HepG2 (cell line): ENCODE data around the gene NCOA7. TPM values are rescaled to one million over a fixed set of nuclear protein-coding genes. Genes with fewer than 3 reads are reported as not detected.

Experiments
- ATAC-seq: fragments of 200-7000 bp; cut with Tn5 transposase; 3 replicates; pipeline ENCODE4 v1.9.1; 2020; ENCODE audit warnings: mild to moderate bottlenecking, moderate library complexity
- BruUV-seq: library from RNA; stranded (reverse); fragments of 400-500 nt; replicated peaks from 2 replicates; lab custom pipeline; 2021; lab: Mats Ljungman, UMichigan
- CTCF ChIA-PET: fragments of 300-600 bp; formaldehyde crosslinking; extraction: SDS; loops from one replicate; lab custom pipeline; 2021; ENCODE audit warnings: low total read pairs, inconsistent platforms, low intra/inter-chr PET ratio; lab: Yijun Ruan, JAX
- POLR2A ChIA-PET: fragments of 350-600 bp; sonication (Branson Sonifier 250); formaldehyde crosslinking; loops from one replicate; lab custom pipeline; 2020; ENCODE audit warnings: antibody characterized with exemption, inconsistent platforms; lab: Yijun Ruan, JAX
- DNase-seq: peaks from one replicate; pipeline ENCODE4 v3.0.0-alpha.2; 2015; ENCODE audit warnings: low spot score
- FAIRE-seq: peaks from 3 replicates; lab custom pipeline; 2011; peaks lifted over from hg19 to GRCh38; lab: Jason Lieb, UNC
- H2AFZ ChIP-seq: one replicate; pipeline ENCODE4 v1.6.1; 2011; ENCODE audit warnings: low read length, inconsistent platforms
- H3K27ac ChIP-seq: fragments of 300-600 bp; 3 replicates; pipeline ENCODE4 v1.8.0; 2011; ENCODE audit warnings: mixed run types, mild to moderate bottlenecking, mixed read lengths, low read length, inconsistent platforms; ENCODE audit not compliant: insufficient read depth; ENCODE audit errors: extremely low read length
- H3K27me3 ChIP-seq, 2 experiments: fragments of 200-600 bp in 1 of 2; 2 replicates in 1 of 2; 3 replicates in 1 of 2; pipeline versions ENCODE4 v1.6.0 to v1.8.0; 2011; ENCODE audit warnings: low read length in 2 of 2, mild to moderate bottlenecking in 2 of 2, moderate library complexity in 2 of 2, inconsistent platforms in 1 of 2; ENCODE audit not compliant: insufficient read depth in 2 of 2, control insufficient read depth in 1 of 2
- H3K36me3 ChIP-seq, 2 experiments: fragments of 200-600 bp in 1 of 2; replicated peaks in 1 of 2; 2 replicates in 1 of 2; 3 replicates in 1 of 2; pipeline versions ENCODE4 v1.5.1 to v1.8.0; 2011; ENCODE audit warnings: low read length in 2 of 2, inconsistent platforms in 1 of 2; ENCODE audit not compliant: insufficient read depth in 2 of 2, control insufficient read depth in 1 of 2
- H3K4me1 ChIP-seq: 2 replicates; pipeline ENCODE4 v1.5.1; 2012; ENCODE audit warnings: low read length, inconsistent platforms; ENCODE audit not compliant: insufficient read depth
- H3K4me2 ChIP-seq: 2 replicates; pipeline ENCODE4 v1.6.0; 2011; ENCODE audit warnings: low read depth, low read length, inconsistent platforms
- H3K4me3 ChIP-seq, 3 experiments: fragments of 200-600 bp in 1 of 3; sonication (generic), shearing (Covaris generic) in 1 of 3; replicated peaks in 1 of 3; 2 replicates each; pipeline ENCODE4 v1.5.1; 2011 to 2016; ENCODE audit warnings: low read length in 3 of 3, inconsistent platforms in 2 of 3, low read depth in 2 of 3, mild to moderate bottlenecking in 2 of 3, control low read depth in 1 of 3, mixed read lengths in 1 of 3; ENCODE audit not compliant: insufficient read depth in 1 of 3
- H3K79me2 ChIP-seq: one replicate; pipeline ENCODE4 v1.6.1; 2011; ENCODE audit warnings: low read length, inconsistent platforms; ENCODE audit not compliant: insufficient read depth
- H3K9ac ChIP-seq: 2 replicates; pipeline ENCODE4 v1.6.0; 2011; ENCODE audit warnings: mild to moderate bottlenecking, low read depth, low read length, inconsistent platforms; ENCODE audit not compliant: insufficient read depth
- H3K9me3 ChIP-seq: 2 replicates; pipeline ENCODE4 v1.5.1; 2012; ENCODE audit warnings: mild to moderate bottlenecking, low read length
- H4K20me1 ChIP-seq: 2 replicates; pipeline ENCODE4 v1.6.0; 2011; ENCODE audit warnings: inconsistent platforms, mild to moderate bottlenecking, low read length, moderate library complexity; ENCODE audit not compliant: insufficient read depth
- ATF4 ChIP-seq, 2 experiments: fragments of 450-650 bp in 1 of 2; sonication (generic) in 1 of 2; formaldehyde crosslinking; IDR thresholded peaks; 2 replicates each; pipeline versions ENCODE4 v1.5.0 to v1.8.0; 2020 to 2022; ENCODE audit warnings: mild to moderate bottlenecking in 1 of 2, missing genetic modification reagents in 1 of 2
- BCL6 ChIP-seq: IDR thresholded peaks from 2 replicates; pipeline ENCODE4 v1.6.1; 2016; ENCODE audit warnings: missing genetic modification reagents, missing compliant biosample characterization
- FOXA1 ChIP-seq, 2 experiments: fragments of 450-650 bp in 1 of 2; sonication (generic) in 1 of 2; formaldehyde crosslinking in 1 of 2; IDR thresholded peaks; 2 replicates each; pipeline versions ENCODE4 v1.4.0 to v1.6.1; 2016 to 2020; ENCODE audit warnings: missing genetic modification reagents in 1 of 2
- GATA4 ChIP-seq: sonication (generic); IDR thresholded peaks from 2 replicates; pipeline ENCODE4 v1.6.1; 2016; ENCODE audit warnings: antibody characterized with exemption, low read depth, borderline replicate concordance
- GATAD2A ChIP-seq: IDR thresholded peaks from 2 replicates; pipeline ENCODE4 v1.6.1; 2016
- HOMEZ ChIP-seq: IDR thresholded peaks from 2 replicates; pipeline ENCODE4 v1.6.1; 2016; ENCODE audit warnings: low read depth
- NR2C2 ChIP-seq: sonication (generic); formaldehyde crosslinking; IDR thresholded peaks from 2 replicates; pipeline ENCODE4 v1.4.0; 2020; ENCODE audit warnings: missing genetic modification reagents, mild to moderate bottlenecking, moderate library complexity, borderline replicate concordance
- POGK ChIP-seq: sonication (generic); formaldehyde crosslinking; conservative IDR thresholded peaks from 2 replicates; pipeline ENCODE4 v1.8.0; 2022; ENCODE audit warnings: mild to moderate bottlenecking, moderate library complexity, missing genetic modification reagents
- SAP130 ChIP-seq: IDR thresholded peaks from 2 replicates; pipeline ENCODE4 v1.6.1; 2016; ENCODE audit warnings: low read depth
- SOX13 ChIP-seq, 3 experiments: fragments of 450-650 bp in 1 of 3; sonication (generic) in 1 of 3; formaldehyde crosslinking in 1 of 3; IDR thresholded peaks in 2 of 3; conservative IDR thresholded peaks in 1 of 3; 2 replicates each; pipeline versions ENCODE4 v1.5.0 to v1.6.1; 2016 to 2020; ENCODE audit warnings: antibody characterized with exemption in 1 of 3, mild to moderate bottlenecking in 1 of 3, missing compliant biosample characterization in 1 of 3, missing genetic modification reagents in 1 of 3, moderate library complexity in 1 of 3
- TGIF2 ChIP-seq: IDR thresholded peaks from 2 replicates; pipeline ENCODE4 v1.6.1; 2016; ENCODE audit warnings: control low read depth, missing compliant biosample characterization
- ZBTB3 ChIP-seq: sonication (generic); formaldehyde crosslinking; IDR thresholded peaks from 2 replicates; pipeline ENCODE4 v1.4.0; 2020; ENCODE audit warnings: low read depth, mild to moderate bottlenecking, moderate library complexity, missing genetic modification reagents, borderline replicate concordance
- ZFP36L2 ChIP-seq: sonication (generic); formaldehyde crosslinking; IDR thresholded peaks from 2 replicates; pipeline ENCODE4 v1.4.0; 2020; ENCODE audit warnings: missing genetic modification reagents
- ZNF10 ChIP-seq: sonication (generic); formaldehyde crosslinking; IDR thresholded peaks from 2 replicates; pipeline ENCODE4 v1.4.0; 2020; ENCODE audit warnings: mild to moderate bottlenecking, low read depth, missing genetic modification reagents, borderline replicate concordance
- ZNF331 ChIP-seq: sonication (generic); formaldehyde crosslinking; IDR thresholded peaks from 2 replicates; pipeline ENCODE4 v1.4.0; 2020; ENCODE audit warnings: missing genetic modification reagents
- ZNF430 ChIP-seq: sonication (generic); formaldehyde crosslinking; IDR thresholded peaks from 2 replicates; pipeline ENCODE4 v1.9.0; 2021; ENCODE audit warnings: mild to moderate bottlenecking, missing genetic modification reagents
- WGBS: methylation state at CpG from one replicate; pipeline ENCODE4 v1.1.6; 2017; ENCODE audit warnings: low lambda C conversion rate; 5-methylcytosine and 5-hydroxymethylcytosine counted together
- in situ Hi-C: cut with HindIII; loops from 2 replicates; pipeline ENCODE4 v1.10.0; 2017; ENCODE audit warnings: low pct_unique_long_range_greater_than_20kb; ENCODE audit not compliant: extremely low pct_ligation_motif_present
- intact Hi-C: fragments of 100-400 bp; cut with micrococcal nuclease; formaldehyde crosslinking; loops from one replicate; pipeline ENCODE4 v1.10.0; 2022; ENCODE audit not compliant: unreplicated experiment
- polyA plus RNA-seq, 8 experiments: library from polyadenylated mRNA; depleted of rRNA in 3 of 8; stranded (reverse) in 7 of 8; unstranded in 1 of 8; fragments of >200 nt; fragmentation: Illumina TruSeq in 4 of 8; extraction: Trizol in 4 of 8; gene quantifications; 2 replicates each; pipeline versions ENCODE4 v1.2.1 to v1.2.3, GENCODE V29; 2011 to 2016; ENCODE audit warnings: low read depth in 4 of 8, missing spikeins in 1 of 8, mixed read lengths in 1 of 8; ENCODE audit not compliant: insufficient read depth in 1 of 8
- total RNA-seq, 5 experiments: library from RNA; depleted of rRNA; stranded (reverse); fragments of >200 nt; fragmentation: Illumina TruSeq; extraction: Trizol; gene quantifications; 2 replicates each; pipeline ENCODE4 v1.2.3, GENCODE V29; 2016; ENCODE audit warnings: low read depth in 1 of 5

The NCOA7 gene
- total and polyA plus RNA-seq, 2 of the 13 experiments (the other 11 are each of a cell fraction or from before 2014, with no cell fraction given), result 13.6 to 20.8 TPM

- Histone ChIP-seq H3K4me3 (no peak overlapping the region), H3K4me1 (peaks cover 71% of the 10 kb centered on the region), H3K27ac (peak overlapping the region; percentile 37)
- TF ChIP-seq GATAD2A, result peak; percentile 7; the same call in 1 of the 2 replicates
- TF ChIP-seq HOMEZ (CRISPR knock-in tag), result 0 out of 2 replicates have a peak, but pooled peaks have one; percentile 21
- no peak for TF ChIP-seq FOXA1 (IDR thresholded peaks at IDR 0.05)
- peak; percentile 16; the same call in 1 of the 2 replicates for TF ChIP-seq FOXA1 (CRISPR knock-in tag; IDR thresholded peaks at IDR 0.05)
- TF ChIP-seq NR2C2 (CRISPR knock-in tag), result no peak
- TF ChIP-seq ATF4 (CRISPR knock-in tag; IDR thresholded peaks at IDR 0.05), result peak in 1 of 2 experiments; percentile 62; a peak in 1 of 4 replicates
- TF ChIP-seq ZFP36L2 (CRISPR knock-in tag), result no peak
- TF ChIP-seq ZBTB3 (CRISPR knock-in tag), result no peak
- TF ChIP-seq BCL6 (CRISPR knock-in tag), result peak; percentile 8; the same call in 1 of the 2 replicates
- 0 out of 2 replicates have a peak, but pooled peaks have one; percentile 13 for TF ChIP-seq ZNF331 (CRISPR knock-in tag)
- TF ChIP-seq POGK, result no peak
- TF ChIP-seq SOX13 (IDR thresholded peaks at IDR 0.05), result no peak
- peak in 1 of 2 experiments; percentile 62; a peak in 1 of 4 replicates for TF ChIP-seq SOX13 (CRISPR knock-in tag; conservative IDR thresholded peaks at IDR 0.05 in 1 of 2, IDR thresholded peaks at IDR 0.05 in 1 of 2)
- TF ChIP-seq ZNF430, result no peak
- peak; percentile 54; the same call in 1 of the 2 replicates for TF ChIP-seq GATA4
- TF ChIP-seq SAP130, result 0 out of 2 replicates have a peak, but pooled peaks have one; percentile 14
- TF ChIP-seq ZNF10 (CRISPR knock-in tag), result no peak
- TF ChIP-seq TGIF2 (CRISPR knock-in tag), result no peak
Observed at GRCh38 chr6:125818772-125819260, 28.1 kb downstream of the NCOA7 start.

More at GRCh38 chr6:125818772-125819260, 28.1 kb downstream of the NCOA7 start:
- Histone ChIP-seq H3K4me2 (peak overlapping the region; percentile 37), H3K9me3 (no peaks in the 10 kb centered on the region), H3K79me2 (no peaks in the 10 kb centered on the region), H3K36me3 (no peaks in the 10 kb centered on the region; a peak in 1 of 5 replicates), H4K20me1 (no peaks in the 10 kb centered on the region), H2AFZ (peak overlapping the region; percentile 39), H3K9ac (0 out of 2 replicates have a peak overlapping the region, but pooled peaks have one; percentile 11), H3K27me3 (no peaks in the 10 kb centered on the region)
- in situ Hi-C loops, result no loop called here
- CTCF ChIA-PET, result no interaction called here
- ATAC-seq (0 out of 3 replicates have a peak, but pooled peaks have one; percentile 19), DNase-seq (no peak), FAIRE-seq (peak; percentile 15)
- BruUV-seq, result no TSS peak
- intact Hi-C loops, result no loop called here
- POLR2A ChIA-PET, result interaction anchor here (1.0 kb wide), 1 partner anchor 29 kb away, joined by 3 read pairs; the partner anchor contains the start of gene NCOA7
- WGBS, result 49% methylated on average over 4 of the region's 4 CpGs
